HG03521 (cell line): Measurements from ENCODE around the gene THRA.

Experiments
- ATAC-seq: cut with Tn5 transposase; IDR thresholded peaks from one replicate; pipeline ENCODE4 v1.9.1; 2021; ENCODE audit warnings: mild to moderate bottlenecking, moderate library complexity; ENCODE audit not compliant: unreplicated experiment

Gene THRA, protein sequence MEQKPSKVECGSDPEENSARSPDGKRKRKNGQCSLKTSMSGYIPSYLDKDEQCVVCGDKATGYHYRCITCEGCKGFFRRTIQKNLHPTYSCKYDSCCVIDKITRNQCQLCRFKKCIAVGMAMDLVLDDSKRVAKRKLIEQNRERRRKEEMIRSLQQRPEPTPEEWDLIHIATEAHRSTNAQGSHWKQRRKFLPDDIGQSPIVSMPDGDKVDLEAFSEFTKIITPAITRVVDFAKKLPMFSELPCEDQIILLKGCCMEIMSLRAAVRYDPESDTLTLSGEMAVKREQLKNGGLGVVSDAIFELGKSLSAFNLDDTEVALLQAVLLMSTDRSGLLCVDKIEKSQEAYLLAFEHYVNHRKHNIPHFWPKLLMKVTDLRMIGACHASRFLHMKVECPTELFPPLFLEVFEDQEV

DNA sequence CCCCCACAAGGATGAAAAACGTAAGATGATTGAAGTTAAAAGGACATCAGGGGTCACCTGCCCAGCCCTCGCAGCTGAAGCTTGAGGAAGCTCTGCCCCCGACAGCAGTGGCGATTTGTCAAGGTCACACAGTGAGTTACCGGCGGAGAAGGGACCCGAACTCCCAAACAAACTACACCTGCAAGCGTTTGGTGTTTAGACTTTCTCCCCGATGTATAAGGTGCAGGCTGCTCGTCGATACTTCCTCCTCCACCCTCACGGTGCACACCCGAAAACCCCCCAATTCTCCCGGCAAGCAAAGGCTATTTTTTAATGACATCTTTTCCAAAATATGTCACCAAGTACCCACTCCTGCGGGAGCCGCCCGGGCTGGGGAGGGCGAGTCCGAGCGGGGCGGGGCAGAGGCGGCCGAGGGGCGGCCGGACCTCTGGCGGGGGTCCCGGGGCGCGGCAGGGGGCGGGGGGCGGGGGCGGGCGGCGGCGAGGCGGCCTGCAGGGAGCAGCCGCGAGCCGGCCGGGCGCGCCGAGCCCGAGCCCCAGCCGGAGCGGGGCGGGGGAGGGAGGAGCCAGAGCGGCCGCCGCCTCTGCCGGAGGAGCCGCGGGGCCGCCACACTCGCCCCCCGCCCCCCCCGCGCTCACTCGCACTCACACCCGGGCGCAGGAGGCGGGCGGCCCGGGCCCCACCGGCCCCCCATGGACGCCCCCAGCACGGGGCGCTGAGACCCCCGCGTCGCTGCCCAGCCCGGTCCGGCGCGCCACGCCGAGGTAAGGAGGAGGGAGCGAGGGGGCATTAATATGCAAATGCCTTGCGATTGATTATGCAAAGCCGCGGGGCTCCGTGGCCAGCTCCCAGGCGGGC is at the start of gene THRA:
TSS of gene THRA (plus strand) at position 637 of the 858 bp plus-strand sequence. CDS start 11,524 bp downstream, outside the sequence.
- ATAC-seq, result peak; percentile 61

DNA sequence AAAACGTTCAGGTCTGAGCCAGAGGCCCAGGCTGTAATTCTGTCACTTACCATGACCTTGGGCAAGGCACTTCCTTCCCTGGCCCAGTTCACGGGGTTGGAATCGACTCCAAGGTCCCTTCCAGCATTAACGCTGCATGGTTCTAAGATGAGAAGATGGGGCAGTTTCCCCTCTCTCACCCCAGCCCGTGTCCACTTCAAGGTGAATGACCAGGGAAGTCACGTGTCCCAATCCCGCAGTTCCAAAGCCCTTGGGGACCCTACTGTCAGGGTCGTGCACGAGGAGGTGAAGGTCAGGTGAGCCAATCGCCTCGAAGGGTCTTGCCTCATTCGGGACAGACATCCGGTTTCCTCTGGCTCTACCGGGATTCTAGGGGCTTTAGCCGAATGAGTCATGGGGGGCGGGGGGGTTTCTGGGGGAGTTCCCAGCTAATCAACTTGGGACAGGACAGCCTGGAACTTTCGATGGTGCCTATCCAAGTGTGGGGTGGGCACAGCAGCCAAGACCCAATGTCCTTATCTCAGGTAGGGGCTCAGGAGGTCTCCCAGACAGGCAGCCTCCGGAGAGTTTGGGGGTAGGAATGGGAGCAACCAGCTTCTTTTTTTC is 48.3 kb upstream of the THRA start:
- ATAC-seq, result no peak

DNA sequence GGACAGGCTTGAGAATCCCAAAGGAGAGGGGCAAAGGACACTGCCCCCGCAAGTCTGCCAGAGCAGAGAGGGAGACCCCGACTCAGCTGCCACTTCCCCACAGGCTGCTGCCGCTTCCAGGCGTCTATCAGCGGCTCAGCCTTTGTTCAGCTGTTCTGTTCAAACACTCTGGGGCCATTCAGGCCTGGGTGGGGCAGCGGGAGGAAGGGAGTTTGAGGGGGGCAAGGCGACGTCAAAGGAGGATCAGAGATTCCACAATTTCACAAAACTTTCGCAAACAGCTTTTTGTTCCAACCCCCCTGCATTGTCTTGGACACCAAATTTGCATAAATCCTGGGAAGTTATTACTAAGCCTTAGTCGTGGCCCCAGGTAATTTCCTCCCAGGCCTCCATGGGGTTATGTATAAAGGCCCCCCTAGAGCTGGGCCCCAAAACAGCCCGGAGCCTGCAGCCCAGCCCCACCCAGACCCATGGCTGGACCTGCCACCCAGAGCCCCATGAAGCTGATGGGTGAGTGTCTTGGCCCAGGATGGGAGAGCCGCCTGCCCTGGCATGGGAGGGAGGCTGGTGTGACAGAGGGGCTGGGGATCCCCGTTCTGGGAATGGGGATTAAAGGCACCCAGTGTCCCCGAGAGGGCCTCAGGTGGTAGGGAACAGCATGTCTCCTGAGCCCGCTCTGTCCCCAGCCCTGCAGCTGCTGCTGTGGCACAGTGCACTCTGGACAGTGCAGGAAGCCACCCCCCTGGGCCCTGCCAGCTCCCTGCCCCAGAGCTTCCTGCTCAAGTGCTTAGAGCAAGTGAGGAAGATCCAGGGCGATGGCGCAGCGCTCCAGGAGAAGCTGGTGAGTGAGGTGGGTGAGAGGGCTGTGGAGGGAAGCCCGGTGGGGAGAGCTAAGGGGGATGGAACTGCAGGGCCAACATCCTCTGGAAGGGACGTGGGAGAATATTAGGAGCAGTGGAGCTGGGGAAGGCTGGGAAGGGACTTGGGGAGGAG is 47.5 kb upstream of the THRA start, which contains the start of gene CSF3:
TSS of gene CSF3 (plus strand) at position 436 of the 993 bp plus-strand sequence. CDS start at position 471, 35 bp downstream.
- ATAC-seq, result no peak

DNA sequence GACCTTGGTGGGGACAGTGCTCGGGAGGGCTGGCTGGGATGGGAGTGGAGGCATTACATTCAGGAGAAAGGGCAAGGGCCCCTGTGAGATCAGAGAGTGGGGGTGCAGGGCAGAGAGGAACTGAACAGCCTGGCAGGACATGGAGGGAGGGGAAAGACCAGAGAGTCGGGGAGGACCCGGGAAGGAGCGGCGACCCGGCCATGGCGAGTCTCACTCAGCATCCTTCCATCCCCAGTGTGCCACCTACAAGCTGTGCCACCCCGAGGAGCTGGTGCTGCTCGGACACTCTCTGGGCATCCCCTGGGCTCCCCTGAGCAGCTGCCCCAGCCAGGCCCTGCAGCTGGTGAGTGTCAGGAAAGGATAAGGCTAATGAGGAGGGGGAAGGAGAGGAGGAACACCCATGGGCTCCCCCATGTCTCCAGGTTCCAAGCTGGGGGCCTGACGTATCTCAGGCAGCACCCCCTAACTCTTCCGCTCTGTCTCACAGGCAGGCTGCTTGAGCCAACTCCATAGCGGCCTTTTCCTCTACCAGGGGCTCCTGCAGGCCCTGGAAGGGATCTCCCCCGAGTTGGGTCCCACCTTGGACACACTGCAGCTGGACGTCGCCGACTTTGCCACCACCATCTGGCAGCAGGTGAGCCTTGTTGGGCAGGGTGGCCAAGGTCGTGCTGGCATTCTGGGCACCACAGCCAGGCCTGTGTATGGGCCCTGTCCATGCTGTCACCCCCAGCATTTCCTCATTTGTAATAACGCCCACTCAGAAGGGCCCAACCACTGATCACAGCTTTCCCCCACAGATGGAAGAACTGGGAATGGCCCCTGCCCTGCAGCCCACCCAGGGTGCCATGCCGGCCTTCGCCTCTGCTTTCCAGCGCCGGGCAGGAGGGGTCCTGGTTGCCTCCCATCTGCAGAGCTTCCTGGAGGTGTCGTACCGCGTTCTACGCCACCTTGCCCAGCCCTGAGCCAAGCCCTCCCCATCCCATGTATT is 46.5 kb upstream of the THRA start:
- ATAC-seq, result no peak

DNA sequence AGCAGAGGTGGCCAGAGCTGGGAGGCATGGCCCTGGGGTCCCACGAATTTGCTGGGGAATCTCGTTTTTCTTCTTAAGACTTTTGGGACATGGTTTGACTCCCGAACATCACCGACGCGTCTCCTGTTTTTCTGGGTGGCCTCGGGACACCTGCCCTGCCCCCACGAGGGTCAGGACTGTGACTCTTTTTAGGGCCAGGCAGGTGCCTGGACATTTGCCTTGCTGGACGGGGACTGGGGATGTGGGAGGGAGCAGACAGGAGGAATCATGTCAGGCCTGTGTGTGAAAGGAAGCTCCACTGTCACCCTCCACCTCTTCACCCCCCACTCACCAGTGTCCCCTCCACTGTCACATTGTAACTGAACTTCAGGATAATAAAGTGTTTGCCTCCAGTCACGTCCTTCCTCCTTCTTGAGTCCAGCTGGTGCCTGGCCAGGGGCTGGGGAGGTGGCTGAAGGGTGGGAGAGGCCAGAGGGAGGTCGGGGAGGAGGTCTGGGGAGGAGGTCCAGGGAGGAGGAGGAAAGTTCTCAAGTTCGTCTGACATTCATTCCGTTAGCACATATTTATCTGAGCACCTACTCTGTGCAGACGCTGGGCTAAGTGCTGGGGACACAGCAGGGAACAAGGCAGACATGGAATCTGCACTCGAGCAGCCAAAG is 45.2 kb upstream of the THRA start:
- no peak for ATAC-seq

DNA sequence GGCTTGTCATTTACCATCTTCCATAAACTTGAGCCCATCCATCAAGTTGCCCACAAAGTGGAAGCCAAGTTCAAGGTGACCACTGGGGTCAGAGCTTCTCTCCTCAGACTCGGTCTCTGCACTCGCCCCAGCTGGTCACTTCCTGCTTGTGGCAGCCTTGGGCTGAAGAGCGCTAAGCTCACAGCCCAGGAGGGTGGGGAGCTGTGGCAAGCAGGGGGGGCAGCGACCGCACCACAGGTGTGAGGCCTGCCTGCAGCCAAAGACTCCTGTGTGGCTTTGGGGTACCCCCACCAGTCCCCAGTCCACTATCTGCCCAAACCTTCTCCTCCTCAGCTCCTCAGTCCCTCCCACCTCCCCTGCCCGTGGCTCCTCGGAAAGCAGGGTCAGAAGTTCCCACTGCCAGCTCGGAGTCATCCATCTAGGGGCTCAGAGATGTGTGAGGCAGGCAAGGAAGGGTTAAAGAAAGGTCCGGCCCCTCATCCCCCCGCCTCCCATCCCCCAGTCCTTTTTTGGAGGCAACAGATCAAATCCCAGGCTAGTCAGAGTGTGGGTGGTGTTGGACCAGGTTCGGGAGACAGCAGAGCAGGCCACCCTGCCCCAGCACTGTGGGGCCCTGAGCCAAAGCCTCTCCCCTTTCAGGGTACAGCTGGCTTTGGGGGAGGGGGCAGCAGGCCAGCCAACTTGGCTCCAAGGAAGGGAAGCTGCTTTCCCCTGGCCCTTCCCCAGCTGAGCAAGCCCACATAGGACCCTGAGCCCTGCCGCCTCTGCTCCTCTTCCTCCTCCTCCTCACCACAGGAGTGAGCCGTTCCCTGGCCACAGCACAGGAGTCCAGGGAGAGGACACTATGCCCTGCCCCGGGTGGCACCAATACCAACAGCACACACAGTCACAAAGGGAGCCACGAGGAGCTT is 44.3 kb upstream of the THRA start:
- no peak for ATAC-seq

DNA sequence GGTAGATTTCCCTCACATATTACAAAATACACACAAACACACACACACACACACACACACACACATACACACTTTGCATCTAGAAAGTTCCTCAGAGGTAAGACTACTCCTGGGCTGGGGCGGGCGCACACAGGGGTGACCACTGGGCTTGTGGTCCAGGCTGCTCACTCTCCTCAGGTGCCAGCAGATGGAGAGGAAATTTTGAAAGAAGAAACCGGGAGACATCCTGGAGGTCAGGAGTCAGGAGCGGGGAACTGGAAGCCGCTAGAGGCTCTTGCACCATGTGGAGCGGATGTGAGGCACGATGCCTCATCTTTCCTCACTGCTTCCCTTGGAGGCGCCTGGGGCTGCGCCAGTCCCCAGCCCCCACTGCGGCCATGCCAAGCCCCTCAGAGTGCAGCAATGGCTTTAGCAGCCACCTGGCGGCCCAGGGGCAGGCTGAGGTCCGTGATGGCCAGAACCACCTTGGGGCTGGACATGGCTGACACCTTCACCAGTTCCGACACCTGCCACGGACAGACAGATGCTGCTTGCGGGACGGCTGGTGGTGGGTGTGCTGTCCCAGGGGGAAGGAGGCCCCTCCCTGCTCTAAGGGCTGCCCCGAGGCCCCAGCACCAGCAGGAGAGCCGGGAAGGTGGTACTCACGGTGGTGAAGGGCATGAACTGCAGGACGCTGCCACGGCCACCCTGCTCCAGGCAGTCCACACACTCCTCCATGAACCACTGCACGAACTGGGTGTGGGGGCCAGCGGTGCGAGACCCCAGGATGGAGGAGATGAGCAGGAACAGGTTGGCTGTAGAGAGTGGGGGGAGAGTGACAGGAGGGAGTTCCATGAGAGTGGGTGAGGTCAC is 43.4 kb upstream of the THRA start:
- no peak for ATAC-seq

DNA sequence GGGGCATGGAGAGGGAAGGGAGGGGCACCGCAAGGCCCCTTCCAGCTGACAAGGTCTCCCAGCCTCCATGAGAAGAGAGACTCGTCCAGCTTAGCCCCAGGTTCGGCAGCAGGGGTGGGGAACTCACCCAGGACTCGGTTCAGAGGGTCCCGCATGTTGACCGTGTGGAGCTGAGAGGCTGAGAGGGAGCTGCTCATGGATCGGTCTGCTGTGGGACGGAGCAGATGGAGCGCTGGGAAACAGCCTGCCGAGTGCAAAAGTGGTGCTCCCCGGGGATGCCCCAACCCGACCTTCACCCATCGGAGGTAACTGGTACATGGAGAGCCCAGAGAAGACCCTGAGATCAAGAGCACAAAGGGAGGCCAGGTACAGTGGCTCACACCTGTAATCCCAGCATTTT is 42.6 kb upstream of the THRA start:
- ATAC-seq, result no peak

DNA sequence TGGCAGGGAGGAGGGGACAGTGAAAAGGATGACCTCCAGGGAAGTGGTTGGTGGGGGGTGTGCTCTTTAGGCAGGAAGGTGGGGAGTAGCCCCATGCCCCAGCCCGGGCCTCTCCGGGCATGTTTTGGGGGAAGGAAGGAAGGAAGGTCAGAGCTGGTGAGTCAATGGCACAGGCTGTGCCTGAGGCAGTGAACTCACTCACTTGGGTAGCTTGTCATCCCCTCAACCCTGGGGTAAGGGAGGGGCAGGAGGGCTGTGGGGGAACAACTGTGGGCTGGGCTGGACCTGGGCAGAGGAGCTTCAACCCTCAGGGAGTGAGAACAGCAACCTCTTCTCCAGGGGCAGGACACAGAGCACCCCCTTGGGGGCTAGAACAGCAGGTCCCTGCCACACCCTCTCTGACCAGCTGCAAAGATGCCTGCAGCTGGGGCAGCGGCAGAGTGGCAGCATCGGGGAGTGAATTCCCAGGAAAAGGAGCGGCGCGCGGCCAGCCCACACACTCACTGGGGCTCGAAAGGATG is 41.3 kb upstream of the THRA start:
- ATAC-seq, result no peak

DNA sequence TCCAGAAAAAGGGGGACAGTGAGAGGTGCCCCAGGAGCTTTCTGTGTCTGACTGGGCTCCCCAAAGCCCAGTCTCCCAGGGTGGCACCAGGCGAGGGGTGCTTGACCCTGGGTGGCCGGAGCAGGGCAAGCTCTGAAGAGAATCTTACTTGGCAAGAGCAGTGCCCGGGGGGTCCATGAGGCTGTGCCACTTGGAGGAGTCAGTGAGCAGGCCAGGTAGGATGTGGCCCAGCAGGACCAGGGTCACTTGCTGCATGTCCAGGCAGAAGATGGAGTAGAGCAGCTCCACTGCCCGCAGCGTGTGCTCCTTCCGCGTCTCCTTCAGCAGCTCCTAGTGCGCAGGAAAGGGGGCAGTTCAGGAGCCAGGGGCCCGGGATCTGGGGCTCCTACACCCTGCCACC is 40.3 kb upstream of the THRA start:
- ATAC-seq, result no peak

DNA sequence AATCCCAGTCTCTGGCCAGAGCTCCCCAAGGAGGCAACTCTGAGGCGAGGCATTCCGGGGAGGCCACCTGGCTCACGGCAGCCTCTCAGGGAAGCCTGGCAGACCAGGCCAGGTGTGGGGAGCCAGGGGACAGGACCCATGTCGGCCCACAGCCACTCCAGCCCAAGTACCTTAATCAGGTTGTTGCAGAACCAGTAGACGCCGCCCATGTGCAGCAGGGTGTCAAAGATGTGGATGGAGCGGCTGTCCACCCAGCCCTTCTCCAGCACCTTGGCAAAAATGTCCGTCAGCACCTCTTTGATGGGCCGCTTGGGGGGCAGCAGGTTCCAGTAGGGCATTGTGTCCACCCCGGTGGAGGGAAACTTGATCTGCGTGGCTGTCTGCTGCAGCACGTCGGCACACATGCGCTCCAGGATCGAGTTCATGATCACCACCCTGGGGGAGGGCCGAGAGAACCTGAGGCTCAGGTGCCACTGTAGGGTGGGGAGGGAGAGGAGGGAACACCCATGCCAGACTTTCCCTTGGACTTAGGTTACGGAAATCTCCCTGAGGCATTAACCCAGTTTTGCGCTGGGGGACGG is 39.7 kb upstream of the THRA start:
- no peak for ATAC-seq

DNA sequence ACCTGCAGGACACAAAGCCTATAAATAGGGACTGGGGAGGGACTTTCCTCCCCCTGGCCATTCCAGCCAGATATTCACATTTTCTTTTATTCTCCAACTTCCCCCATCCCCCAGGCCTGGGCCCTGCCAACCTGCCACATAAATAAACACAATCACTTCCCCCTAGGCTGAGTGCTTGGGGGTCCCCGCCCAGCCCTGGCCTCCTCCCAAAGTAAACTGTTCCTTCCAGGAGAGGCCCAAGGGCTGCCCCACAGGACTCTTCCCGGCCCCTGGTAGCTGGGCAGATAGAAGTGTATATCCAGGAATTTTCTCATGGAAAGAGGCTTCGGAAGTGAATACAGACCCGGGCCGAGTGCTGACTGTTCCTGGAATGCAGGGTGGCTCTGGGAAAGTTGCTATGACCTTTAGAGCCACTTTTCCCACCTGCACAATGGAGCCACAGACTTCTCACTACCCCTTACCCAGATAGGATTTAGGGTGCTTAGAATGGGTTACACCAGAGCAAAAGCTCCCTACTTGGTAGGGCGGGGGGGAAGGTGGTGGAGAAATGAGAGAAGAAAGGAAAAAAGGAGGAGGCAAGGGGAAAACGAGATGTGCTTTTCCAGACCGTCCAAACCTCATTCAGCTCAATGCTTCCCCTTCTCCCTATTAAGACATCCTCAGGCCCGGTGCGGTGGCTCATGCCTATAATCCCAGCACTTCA is 39.0 kb upstream of the THRA start:
- no peak for ATAC-seq

DNA sequence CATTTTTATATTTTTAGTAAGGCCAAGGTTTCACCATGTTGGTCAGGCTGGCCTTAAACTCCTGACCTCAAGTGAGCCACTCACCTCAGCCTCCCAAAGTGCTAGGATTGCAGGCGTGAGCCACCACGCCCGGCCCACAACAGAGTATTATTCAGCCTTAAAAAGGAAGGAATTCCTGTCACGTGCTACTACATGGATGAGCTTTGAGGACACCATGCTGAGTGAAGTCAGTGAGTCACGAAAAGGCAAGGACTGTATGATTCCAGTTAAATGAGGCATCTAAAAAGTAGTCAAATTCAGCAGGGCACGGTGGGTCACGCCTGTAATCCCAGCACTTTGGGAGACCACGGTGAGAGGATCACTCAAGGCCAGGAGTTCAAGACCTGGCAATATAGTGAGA is 37.9 kb upstream of the THRA start:
- no peak for ATAC-seq

DNA sequence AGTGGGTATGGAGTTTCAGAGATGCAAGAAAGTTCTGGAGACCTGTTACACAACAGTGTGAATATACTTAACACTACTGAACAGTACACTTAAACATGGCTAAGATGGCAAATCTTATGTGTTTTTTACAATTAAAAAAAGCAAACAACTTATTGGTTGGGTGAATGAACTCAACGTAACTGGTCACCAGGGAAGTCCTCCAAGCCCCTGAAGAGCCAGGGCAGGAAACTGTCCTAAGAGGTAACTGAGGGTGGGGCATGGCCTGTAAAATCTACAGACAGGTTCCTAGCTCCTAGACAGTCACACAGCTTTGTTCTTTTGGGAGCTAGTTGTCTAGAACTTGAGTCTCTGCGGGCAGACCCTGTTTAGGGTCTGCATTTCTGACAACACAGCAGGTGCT is 37.2 kb upstream of the THRA start:
- no peak for ATAC-seq
